Testis (tissue), 2 donors: ENCODE results near the gene CRHBP.

Source experiments
- POLR2A ChIP-seq: fragments of 450-650 bp; IDR thresholded peaks from one replicate; pipeline ENCODE4 v1.6.1; 2017; ENCODE audit warnings: antibody characterized with exemption, mild to moderate bottlenecking, moderate library complexity
- TF ChIP-seq, protein P1 (sequence below), 3 experiments: fragments of 450-650 bp in 2 of 3; fragments of 200-600 bp in 1 of 3; sonication (generic) in 1 of 3; IDR thresholded peaks; one replicate each; pipeline ENCODE4 v1.5.1; 2016 to 2019; ENCODE audit warnings: antibody characterized with exemption in 3 of 3, mild to moderate bottlenecking in 2 of 3, moderate library complexity in 1 of 3

DNA sequence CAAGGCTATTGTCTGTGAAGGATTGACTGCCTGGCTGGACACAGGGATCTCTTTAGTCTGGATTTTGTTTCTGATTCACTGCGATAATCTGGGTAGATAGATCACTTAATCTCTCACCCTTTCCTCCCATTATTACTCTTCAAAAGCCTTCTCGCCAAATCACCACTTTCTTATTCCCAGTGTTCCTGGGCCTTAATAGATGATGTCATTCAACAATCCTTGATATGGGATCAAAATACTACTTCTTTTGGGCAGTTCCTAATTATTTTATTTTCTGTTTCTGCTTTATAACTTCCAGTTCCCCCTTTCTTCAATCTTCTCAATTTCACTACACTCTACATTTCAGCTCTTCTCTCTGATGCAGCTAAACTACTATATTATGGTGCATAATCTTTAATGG, 6.8 kb upstream of the CRHBP start:
- no peak for TF ChIP-seq POLR2A
- TF ChIP-seq, protein P1, sequence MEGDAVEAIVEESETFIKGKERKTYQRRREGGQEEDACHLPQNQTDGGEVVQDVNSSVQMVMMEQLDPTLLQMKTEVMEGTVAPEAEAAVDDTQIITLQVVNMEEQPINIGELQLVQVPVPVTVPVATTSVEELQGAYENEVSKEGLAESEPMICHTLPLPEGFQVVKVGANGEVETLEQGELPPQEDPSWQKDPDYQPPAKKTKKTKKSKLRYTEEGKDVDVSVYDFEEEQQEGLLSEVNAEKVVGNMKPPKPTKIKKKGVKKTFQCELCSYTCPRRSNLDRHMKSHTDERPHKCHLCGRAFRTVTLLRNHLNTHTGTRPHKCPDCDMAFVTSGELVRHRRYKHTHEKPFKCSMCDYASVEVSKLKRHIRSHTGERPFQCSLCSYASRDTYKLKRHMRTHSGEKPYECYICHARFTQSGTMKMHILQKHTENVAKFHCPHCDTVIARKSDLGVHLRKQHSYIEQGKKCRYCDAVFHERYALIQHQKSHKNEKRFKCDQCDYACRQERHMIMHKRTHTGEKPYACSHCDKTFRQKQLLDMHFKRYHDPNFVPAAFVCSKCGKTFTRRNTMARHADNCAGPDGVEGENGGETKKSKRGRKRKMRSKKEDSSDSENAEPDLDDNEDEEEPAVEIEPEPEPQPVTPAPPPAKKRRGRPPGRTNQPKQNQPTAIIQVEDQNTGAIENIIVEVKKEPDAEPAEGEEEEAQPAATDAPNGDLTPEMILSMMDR (IDR thresholded peaks at IDR 0.05): no peak
